Body of pancreas (tissue), 4 donors: ENCODE results near the gene MKKS.

Experiments used
- CTCF ChIP-seq, 7 experiments: fragments of 450-650 bp in 4 of 7; fragments of 200-600 bp in 3 of 7; sonication (generic) in 3 of 7; IDR thresholded peaks; one replicate each; pipeline ENCODE4 v1.5.1; 2016 to 2019; ENCODE audit warnings: antibody characterized with exemption in 7 of 7
- POLR2A ChIP-seq, 3 donors: fragments of 450-650 bp; IDR thresholded peaks; one replicate each; pipeline ENCODE4 v1.6.1; 2016; ENCODE audit warnings: antibody characterized with exemption in 3 of 3, mild to moderate bottlenecking in 2 of 3

- TF ChIP-seq POLR2A (IDR thresholded peaks at IDR 0.05): no peak
- TF ChIP-seq CTCF (IDR thresholded peaks at IDR 0.05): no peak
Measured at GRCh38 chr20:10476319-10476724, 42.3 kb upstream of the MKKS start.
